ENCODE results near the gene ARHGEF11.

ARHGEF11 gene

DNA sequence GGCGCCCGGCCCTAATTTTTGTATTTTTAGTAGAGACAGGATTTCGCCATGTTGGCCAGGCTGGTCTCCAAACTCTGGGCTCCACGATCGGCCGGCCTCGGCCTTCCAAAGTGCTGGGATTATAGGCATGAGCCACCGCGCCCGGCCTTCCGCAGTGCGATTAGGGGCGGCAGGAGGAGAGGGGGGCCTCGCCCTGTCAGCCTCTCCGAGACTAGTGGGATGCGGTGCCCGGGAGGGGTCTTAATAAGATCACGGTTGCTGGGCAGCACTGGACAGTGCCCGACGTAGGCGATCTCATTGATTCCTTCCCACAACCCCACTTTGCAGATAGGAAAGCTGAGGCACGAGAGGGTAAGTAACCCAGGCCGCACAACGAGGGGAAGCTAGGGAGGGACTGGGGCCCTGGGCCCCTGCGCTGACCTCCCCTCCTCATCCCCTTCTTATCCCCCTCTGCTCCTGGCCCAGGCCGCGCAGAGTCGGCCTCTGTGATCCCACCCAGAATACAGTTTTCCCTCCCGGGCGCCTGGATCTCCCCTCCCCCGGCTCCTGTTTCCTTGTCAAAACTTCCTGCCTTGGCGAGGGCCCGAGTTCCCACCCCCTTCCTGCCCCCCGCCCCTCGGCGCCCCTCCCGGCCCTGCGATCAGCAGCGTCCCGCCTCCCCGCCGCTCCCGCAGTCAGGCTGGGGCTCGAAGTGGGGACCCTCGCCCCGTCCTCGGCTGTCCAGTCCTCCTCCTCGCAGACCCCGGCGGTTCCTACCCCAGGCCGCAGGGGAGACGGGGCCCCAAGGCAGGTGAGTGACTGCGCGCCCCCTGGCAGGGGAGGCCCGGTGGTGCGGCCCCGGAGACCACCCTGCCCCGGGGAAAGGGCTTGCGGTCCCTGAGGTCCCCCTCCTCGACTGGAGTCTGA, 152.2 kb downstream of the ARHGEF11 start, which contains the start of gene PEAR1:
Gene PEAR1 (plus strand): TSS at position 671 of the 906 bp plus-strand sequence. CDS start 10,209 bp downstream, outside the sequence.
- DNase-seq: peak; percentile 71

DNA sequence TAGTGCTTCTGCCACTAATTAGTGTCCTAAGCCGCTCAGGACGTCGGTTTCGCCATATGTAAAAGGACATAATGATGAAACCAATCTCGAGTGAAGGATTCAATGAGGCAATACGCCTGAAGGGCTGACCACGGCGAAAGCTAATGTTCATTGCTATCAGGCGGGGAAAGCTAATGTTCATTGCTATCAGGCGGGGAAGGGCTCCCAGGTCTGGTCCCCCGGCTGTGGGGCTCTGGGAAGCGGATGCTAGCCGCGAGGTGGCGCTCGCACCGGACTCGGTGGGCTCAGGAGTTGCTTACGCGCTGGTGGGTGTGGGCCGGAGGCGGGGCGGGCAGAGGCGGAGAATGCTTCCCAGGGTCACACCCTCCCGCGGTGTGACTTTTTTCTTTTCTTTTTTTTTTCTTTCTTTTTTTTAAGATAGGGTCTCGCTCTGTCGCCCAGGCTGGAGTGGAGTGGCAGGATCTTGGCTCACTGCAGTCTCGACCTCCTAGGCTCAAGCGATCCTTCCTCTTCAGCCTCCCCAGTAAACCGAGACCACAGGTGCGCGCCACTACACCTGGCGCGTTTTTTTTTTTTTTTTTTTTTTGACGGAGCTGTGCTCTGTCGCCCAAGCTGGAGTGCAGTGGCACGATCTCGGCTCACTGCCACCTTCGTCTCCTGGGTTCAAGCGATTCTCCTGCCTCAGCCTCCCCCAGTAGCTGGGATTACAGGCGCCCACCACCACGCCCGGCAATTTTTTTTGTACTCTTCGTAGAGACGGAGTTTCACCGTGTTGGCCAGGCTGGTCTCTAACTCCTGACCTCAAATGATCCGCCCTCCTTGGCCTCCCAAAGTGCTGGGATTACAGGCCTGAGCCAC, 153.1 kb downstream of the ARHGEF11 start:
- peak; percentile 87 for DNase-seq

- peak; percentile 65 for DNase-seq
Measured at GRCh38 chr1:156889802-156890580, 155.6 kb downstream of the ARHGEF11 start.

- no peak for DNase-seq
Measured at GRCh38 chr1:156887734-156888133, 157.8 kb downstream of the ARHGEF11 start.

DNA sequence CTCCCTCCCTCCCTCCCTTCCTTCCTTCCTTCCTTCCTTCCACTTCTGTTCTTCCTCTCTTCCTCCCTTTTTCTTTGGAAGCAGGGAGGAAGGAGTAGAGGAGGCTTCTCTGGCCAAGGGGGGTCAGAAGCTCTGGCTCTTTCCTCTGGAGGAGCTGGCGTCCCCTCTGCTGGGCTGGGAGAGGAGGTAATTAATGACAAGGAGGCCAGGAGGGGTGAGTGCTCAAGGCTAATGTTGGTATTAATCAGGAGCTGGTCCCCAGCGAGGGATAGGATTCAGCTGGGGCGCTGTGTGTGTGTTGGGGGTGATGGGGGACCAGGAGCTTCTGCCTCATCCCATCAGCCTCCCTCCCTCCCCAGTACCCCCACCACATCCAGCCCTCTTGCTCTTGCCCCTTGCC, 158.2 kb downstream of the ARHGEF11 start:
- no peak for DNase-seq

- DNase-seq: no peak
Measured at GRCh38 chr1:156886583-156887281, 158.8 kb downstream of the ARHGEF11 start.

DNA sequence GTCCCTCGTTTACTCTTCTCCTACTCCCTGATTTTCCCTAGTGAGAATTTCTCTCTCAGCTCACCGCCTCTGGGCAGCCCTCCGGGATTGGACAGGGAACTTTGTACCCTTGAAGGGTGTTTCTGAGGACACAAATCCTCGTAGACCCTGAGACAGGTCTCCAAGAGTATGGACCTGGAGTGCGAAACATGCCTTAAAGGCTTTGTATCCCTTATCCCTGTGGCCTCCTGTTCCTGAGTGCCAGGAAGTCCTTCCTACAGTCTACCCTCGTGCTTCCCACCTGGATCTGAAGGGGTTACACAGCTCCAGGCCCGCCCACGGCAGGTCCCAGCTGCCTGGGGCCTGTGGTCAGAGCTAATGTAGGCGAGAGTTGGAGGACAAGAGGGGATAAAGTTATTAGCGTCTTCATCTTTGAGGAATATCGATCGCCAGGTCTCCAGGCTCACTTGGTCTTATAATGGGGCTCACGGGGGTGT, 159.6 kb downstream of the ARHGEF11 start:
- DNase-seq: no peak

GRCh38 chr1:156885314-156885713, 160.2 kb downstream of the ARHGEF11 start:
- DNase-seq: no peak
